G401.6 (cell line): ENCODE results near the gene PROC.

Experiments used
- FAIRE-seq: peaks from 2 replicates; lab custom pipeline; 2012; peaks lifted over from hg19 to GRCh38; lab: Jason Lieb, UNC

PROC gene

GRCh38 chr2:127463155-127463991 is 45.1 kb downstream of the PROC start:
- no peak for FAIRE-seq

- no peak for FAIRE-seq
These were observed 46.4 kb downstream of the PROC start for GRCh38 chr2:127464470-127465257.

GRCh38 chr2:127465258-127465657 is 47.0 kb downstream of the PROC start:
- FAIRE-seq, result no peak

GRCh38 chr2:127469051-127469450 is 50.8 kb downstream of the PROC start:
- no peak for FAIRE-seq

- FAIRE-seq, result no peak
These were observed 51.7 kb downstream of the PROC start for GRCh38 chr2:127469974-127470373.

- FAIRE-seq, result no peak
These were observed 53.2 kb downstream of the PROC start for GRCh38 chr2:127471286-127471988.

GRCh38 chr2:127472268-127472667 is 54.0 kb downstream of the PROC start:
- no peak for FAIRE-seq

- no peak for FAIRE-seq
These were observed 57.6 kb downstream of the PROC start for GRCh38 chr2:127475788-127476187.
